ENCODE data around the gene NKG7.

DNA sequence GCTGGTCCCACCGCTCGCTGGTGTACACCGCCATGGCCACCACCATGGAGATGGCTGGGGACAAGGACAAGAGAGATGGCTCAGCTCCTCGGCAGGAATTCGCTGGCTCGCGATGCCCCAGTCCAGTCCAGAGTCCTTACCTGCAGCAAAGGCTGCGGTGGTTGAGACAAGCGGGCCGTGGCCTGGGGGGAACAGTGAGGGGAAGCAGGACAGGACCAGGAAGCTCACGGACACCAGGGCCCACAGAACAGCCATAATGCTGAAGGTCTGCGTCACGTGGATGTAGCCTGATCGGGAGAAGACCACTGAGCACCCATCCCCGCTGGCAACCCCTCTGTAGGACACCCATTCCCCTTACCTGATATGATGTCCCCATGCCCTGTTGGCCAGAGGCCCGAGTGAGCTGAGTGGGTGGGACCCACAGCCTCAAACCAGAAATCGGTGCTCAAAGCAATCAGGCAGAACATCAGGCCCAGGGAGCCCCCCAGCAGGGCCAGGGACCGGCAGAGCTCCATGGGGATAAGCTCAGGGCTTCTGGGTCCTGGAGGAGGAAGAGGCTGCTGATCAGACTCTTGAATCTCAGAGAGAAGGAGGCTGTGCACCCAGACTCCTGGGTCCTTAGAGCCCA is 319 bp downstream of the NKG7 start:
- TF ChIP-seq, protein P1, sequence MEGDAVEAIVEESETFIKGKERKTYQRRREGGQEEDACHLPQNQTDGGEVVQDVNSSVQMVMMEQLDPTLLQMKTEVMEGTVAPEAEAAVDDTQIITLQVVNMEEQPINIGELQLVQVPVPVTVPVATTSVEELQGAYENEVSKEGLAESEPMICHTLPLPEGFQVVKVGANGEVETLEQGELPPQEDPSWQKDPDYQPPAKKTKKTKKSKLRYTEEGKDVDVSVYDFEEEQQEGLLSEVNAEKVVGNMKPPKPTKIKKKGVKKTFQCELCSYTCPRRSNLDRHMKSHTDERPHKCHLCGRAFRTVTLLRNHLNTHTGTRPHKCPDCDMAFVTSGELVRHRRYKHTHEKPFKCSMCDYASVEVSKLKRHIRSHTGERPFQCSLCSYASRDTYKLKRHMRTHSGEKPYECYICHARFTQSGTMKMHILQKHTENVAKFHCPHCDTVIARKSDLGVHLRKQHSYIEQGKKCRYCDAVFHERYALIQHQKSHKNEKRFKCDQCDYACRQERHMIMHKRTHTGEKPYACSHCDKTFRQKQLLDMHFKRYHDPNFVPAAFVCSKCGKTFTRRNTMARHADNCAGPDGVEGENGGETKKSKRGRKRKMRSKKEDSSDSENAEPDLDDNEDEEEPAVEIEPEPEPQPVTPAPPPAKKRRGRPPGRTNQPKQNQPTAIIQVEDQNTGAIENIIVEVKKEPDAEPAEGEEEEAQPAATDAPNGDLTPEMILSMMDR (conservative IDR thresholded peaks at IDR 0.05; ENCODE audit: low read depth, low read length), result no peak
- no peak for TF ChIP-seq EZH2 (IDR thresholded peaks at IDR 0.05; ENCODE audit: borderline replicate concordance, low read depth, low read length, poor library complexity, severe bottlenecking)

Data from A673 (cell line).